Stimulated activated CD8-positive, alpha-beta memory T cell treated with anti-CD3 and anti-CD28 coated beads, Interleukin-15, amount 100 ng/mL, for 1 hour (primary cell): ENCODE measurements around the gene CETP.
"Not testable (repeated sequence)": the region's sequence is repeated elsewhere in the genome, so short reads cannot be mapped to it uniquely, and the experiment has no call there.

Source experiments
- DNase-seq: peaks from one replicate; pipeline ENCODE4 v3.0.0-alpha.2; 2020; ENCODE audit warnings: low read depth

The CETP gene

GRCh38 chr16:56980792-56981724 lies 19.3 kb downstream of the CETP start:
- DNase-seq, result no peak

- no peak for DNase-seq
Measured at GRCh38 chr16:56981729-56982271, 20.1 kb downstream of the CETP start.

- DNase-seq, result no peak
Measured at GRCh38 chr16:56982695-56983094, 20.9 kb downstream of the CETP start.

GRCh38 chr16:56983211-56983751 lies 21.5 kb downstream of the CETP start:
- no peak for DNase-seq

GRCh38 chr16:56984639-56985038 lies 22.9 kb downstream of the CETP start:
- no peak for DNase-seq

- no peak for DNase-seq
Measured at GRCh38 chr16:56985288-56985961, 23.7 kb downstream of the CETP start.

GRCh38 chr16:56985962-56986360 lies 24.2 kb downstream of the CETP start:
- no peak for DNase-seq

- no peak for DNase-seq
Measured at GRCh38 chr16:56986361-56986760, 24.6 kb downstream of the CETP start.

GRCh38 chr16:56986908-56987307 lies 25.2 kb downstream of the CETP start:
- not testable (repeated sequence) for DNase-seq

- no peak for DNase-seq
Measured at GRCh38 chr16:56987692-56988091, 25.9 kb downstream of the CETP start.

- DNase-seq, result no peak
Measured at GRCh38 chr16:56988161-56988947, 26.6 kb downstream of the CETP start.

GRCh38 chr16:56988948-56989945 lies 27.5 kb downstream of the CETP start, which contains the start of gene NLRC5:
Gene NLRC5 (plus strand): TSS chr16:56989557. CDS start chr16:57020713, 31,156 bp downstream.
- peak; percentile 80 for DNase-seq

- no peak for DNase-seq
Measured at GRCh38 chr16:56989988-56990387, 28.2 kb downstream of the CETP start.

- DNase-seq, result no peak
Measured at GRCh38 chr16:56990407-56991286, 28.9 kb downstream of the CETP start.

- DNase-seq, result not testable (repeated sequence)
Measured at GRCh38 chr16:56992431-56992830, 30.7 kb downstream of the CETP start.

GRCh38 chr16:56993204-56993603 lies 31.5 kb downstream of the CETP start:
- no peak for DNase-seq

- no peak for DNase-seq
Measured at GRCh38 chr16:56994311-56994710, 32.6 kb downstream of the CETP start.

GRCh38 chr16:56995136-56995805 lies 33.5 kb downstream of the CETP start:
- no peak for DNase-seq

GRCh38 chr16:56997264-56997663 lies 35.5 kb downstream of the CETP start:
- DNase-seq, result no peak
